GM06990 (cell line): Measurements from ENCODE around the gene SDK1.

Source experiments
- DNase-seq: peaks from one replicate; pipeline ENCODE4 v3.0.0-alpha.2; 2011; ENCODE audit not compliant: insufficient read length; ENCODE audit errors: extremely low read depth
- H3K27me3 ChIP-seq: replicated peaks from 2 replicates; pipeline ENCODE4 v1.6.0; 2011; ENCODE audit warnings: low read length; ENCODE audit not compliant: control insufficient read depth, insufficient read depth
- H3K36me3 ChIP-seq: 2 replicates; pipeline ENCODE4 v1.5.1; 2011; ENCODE audit warnings: low read length; ENCODE audit not compliant: control insufficient read depth, insufficient read depth
- H3K4me3 ChIP-seq: replicated peaks from 2 replicates; pipeline ENCODE4 v1.5.1; 2011; ENCODE audit warnings: low read depth, mild to moderate bottlenecking, control low read depth, low read length
- CTCF ChIP-seq: IDR thresholded peaks from 2 replicates; pipeline ENCODE4 v1.5.1; 2011; ENCODE audit warnings: low read length, control low read depth, mild to moderate bottlenecking, inconsistent platforms; ENCODE audit not compliant: insufficient read depth, poor library complexity, severe bottlenecking

SDK1 gene

GRCh38 chr7:3760651-3761050, 459.6 kb downstream of the SDK1 start:
- Histone ChIP-seq H3K4me3 (no peak overlapping the region), H3K36me3 (no peaks in the 10 kb centered on the region), H3K27me3 (no peaks in the 10 kb centered on the region)
- DNase-seq, result no peak
- no peak for TF ChIP-seq CTCF

GRCh38 chr7:3762146-3762831, 461.2 kb downstream of the SDK1 start:
- no peak for TF ChIP-seq CTCF
- no peak for DNase-seq
- H3K4me3 ChIP-seq, result no peak overlapping the region

GRCh38 chr7:3767917-3768777, 467.1 kb downstream of the SDK1 start:
- Histone ChIP-seq H3K4me3 (no peak overlapping the region), H3K36me3 (no peaks in the 10 kb centered on the region), H3K27me3 (no peaks in the 10 kb centered on the region)
- no peak for TF ChIP-seq CTCF
- DNase-seq, result no peak

More at GRCh38 chr7:3762146-3762831, 461.2 kb downstream of the SDK1 start:
- Histone ChIP-seq H3K27me3 (no peaks in the 10 kb centered on the region), H3K36me3 (no peaks in the 10 kb centered on the region)

GRCh38 chr7:3771906-3772305, 470.9 kb downstream of the SDK1 start:
- no peak overlapping the region for H3K4me3 ChIP-seq
- no peaks in the 10 kb centered on the region for H3K36me3 ChIP-seq
- no peak for TF ChIP-seq CTCF
- no peaks in the 10 kb centered on the region for H3K27me3 ChIP-seq
- DNase-seq, result no peak

GRCh38 chr7:3778345-3778744, 477.3 kb downstream of the SDK1 start:
- Histone ChIP-seq H3K27me3 (no peaks in the 10 kb centered on the region), H3K36me3 (no peaks in the 10 kb centered on the region), H3K4me3 (no peak overlapping the region)
- TF ChIP-seq CTCF, result no peak
- DNase-seq, result no peak
